Lower leg skin (tissue), 3 donors: ENCODE measurements around the gene GRK3.

ENCODE experiments used
- CTCF ChIP-seq, 3 donors: fragments of 450-650 bp; IDR thresholded peaks; one replicate each; pipeline ENCODE4 v1.5.1; 2016; ENCODE audit warnings: antibody characterized with exemption in 3 of 3, mild to moderate bottlenecking in 3 of 3, moderate library complexity in 2 of 3
- POLR2A ChIP-seq, 2 donors: fragments of 450-650 bp; IDR thresholded peaks; one replicate each; pipeline ENCODE4 v1.6.1; 2016 to 2017; ENCODE audit warnings: antibody characterized with exemption in 2 of 2, mild to moderate bottlenecking in 1 of 2, moderate library complexity in 1 of 2

DNA sequence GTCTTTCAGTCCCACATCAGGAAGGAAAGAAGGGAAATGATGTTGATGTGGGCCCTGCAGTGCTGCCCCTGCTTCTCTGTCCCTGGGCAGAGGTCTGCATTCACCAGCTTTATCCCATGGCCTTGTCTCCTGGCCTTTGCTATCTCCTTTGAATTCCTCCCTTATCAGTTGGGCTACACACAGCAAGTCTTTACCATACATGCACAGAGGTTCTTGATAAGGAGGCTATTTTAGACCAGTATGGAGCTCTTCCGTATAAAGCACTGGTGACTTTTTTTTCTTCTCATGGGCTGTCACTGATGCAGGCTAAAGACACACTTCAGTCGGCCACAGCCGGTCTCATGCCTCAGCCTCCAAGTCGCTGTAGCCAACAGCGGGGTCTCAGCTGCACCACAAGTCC, 197.7 kb downstream of the GRK3 start:
- TF ChIP-seq CTCF (IDR thresholded peaks at IDR 0.05) (no peak), POLR2A (IDR thresholded peaks at IDR 0.05) (no peak)
